ENCODE measurements around the gene PI4KA.

DNA sequence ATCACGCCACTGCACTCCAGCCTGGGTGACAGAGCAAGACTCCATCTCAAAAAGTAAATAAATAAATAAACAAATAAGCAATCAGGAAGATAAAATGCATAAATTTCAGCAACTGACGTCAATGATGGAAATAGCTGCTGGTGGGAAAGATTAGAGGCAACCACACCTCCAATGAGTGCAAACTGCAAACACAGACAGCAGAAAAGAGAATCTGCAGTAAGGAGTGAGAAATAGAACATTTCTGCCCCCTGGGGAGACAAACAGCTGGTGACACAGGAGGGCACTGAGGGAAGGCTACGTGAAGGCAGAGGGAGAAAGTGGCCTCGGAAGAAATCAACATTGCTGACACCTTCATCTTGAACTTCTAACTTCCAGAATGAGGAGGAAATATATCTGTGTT, 6.5 kb downstream of the PI4KA start:
- TF ChIP-seq, protein P1, sequence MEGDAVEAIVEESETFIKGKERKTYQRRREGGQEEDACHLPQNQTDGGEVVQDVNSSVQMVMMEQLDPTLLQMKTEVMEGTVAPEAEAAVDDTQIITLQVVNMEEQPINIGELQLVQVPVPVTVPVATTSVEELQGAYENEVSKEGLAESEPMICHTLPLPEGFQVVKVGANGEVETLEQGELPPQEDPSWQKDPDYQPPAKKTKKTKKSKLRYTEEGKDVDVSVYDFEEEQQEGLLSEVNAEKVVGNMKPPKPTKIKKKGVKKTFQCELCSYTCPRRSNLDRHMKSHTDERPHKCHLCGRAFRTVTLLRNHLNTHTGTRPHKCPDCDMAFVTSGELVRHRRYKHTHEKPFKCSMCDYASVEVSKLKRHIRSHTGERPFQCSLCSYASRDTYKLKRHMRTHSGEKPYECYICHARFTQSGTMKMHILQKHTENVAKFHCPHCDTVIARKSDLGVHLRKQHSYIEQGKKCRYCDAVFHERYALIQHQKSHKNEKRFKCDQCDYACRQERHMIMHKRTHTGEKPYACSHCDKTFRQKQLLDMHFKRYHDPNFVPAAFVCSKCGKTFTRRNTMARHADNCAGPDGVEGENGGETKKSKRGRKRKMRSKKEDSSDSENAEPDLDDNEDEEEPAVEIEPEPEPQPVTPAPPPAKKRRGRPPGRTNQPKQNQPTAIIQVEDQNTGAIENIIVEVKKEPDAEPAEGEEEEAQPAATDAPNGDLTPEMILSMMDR (IDR thresholded peaks at IDR 0.05; ENCODE audit: low read depth, low read length, missing input control) = no peak
- no peak for TF ChIP-seq RAD21 (IDR thresholded peaks at IDR 0.05)

Data from liver (tissue), 3 donors.